HL-60 (cell line): ENCODE results near the gene ATRNL1.

Experiments used
- CTCF ChIP-seq: IDR thresholded peaks from one replicate; pipeline ENCODE4 v1.5.1; 2011; ENCODE audit warnings: low read length, control low read depth, inconsistent platforms; ENCODE audit not compliant: insufficient read depth
- GABPA ChIP-seq: IDR thresholded peaks from 2 replicates; pipeline ENCODE4 v1.6.1; 2012; ENCODE audit warnings: low read depth

- TF ChIP-seq CTCF (no peak), GABPA (no peak)
These were observed 556.1 kb downstream of the ATRNL1 start for GRCh38 chr10:115649217-115649616.
